Stomach (tissue), 4 donors: ENCODE results near the gene PRKAG1.

Experiments
- CTCF ChIP-seq, 7 experiments: fragments of 450-650 bp in 4 of 7; fragments of 200-600 bp in 3 of 7; sonication (generic) in 3 of 7; IDR thresholded peaks; one replicate each; pipeline ENCODE4 v1.5.1; 2016 to 2019; ENCODE audit warnings: antibody characterized with exemption in 7 of 7, control low read depth in 2 of 7, mild to moderate bottlenecking in 1 of 7
- POLR2A ChIP-seq, 4 donors: fragments of 450-650 bp; IDR thresholded peaks; one replicate each; pipeline ENCODE4 v1.6.1; 2016; ENCODE audit warnings: antibody characterized with exemption in 4 of 4, control low read depth in 2 of 4, mild to moderate bottlenecking in 1 of 4, moderate library complexity in 1 of 4

- TF ChIP-seq CTCF (IDR thresholded peaks at IDR 0.05) = peak in 2 of 7 experiments; percentile 11 to 55
- TF ChIP-seq POLR2A (IDR thresholded peaks at IDR 0.05) = no peak
Measured at GRCh38 chr12:48978291-48978740, 40.3 kb downstream of the PRKAG1 start, which contains the start of gene WNT1.
